MM.1S (cell line): Measurements from ENCODE around the gene TMEM92.

Experiments used
- DNase-seq: peaks from one replicate; pipeline ENCODE4 v3.0.0-alpha.2; 2015
- H2AFZ ChIP-seq: fragments of 300-600 bp; sonication (generic); 2 replicates; pipeline ENCODE4 v1.6.0; 2016; ENCODE audit warnings: antibody characterized with exemption, low read length
- H3F3A ChIP-seq: fragments of 300-600 bp; sonication (generic); 2 replicates; pipeline ENCODE4 v1.6.1; 2016; ENCODE audit warnings: mild to moderate bottlenecking, antibody characterized with exemption, low read length, moderate library complexity, mixed read lengths; ENCODE audit not compliant: insufficient read depth
- H3K27ac ChIP-seq: fragments of 300-600 bp; sonication (generic); 2 replicates; pipeline ENCODE4 v1.5.1; 2016; ENCODE audit warnings: mild to moderate bottlenecking, low read length
- H3K27me3 ChIP-seq: fragments of 300-600 bp; sonication (generic); replicated peaks from 2 replicates; pipeline ENCODE4 v1.6.0; 2016; ENCODE audit warnings: low read length; ENCODE audit not compliant: insufficient read depth
- H3K36me3 ChIP-seq: fragments of 300-600 bp; sonication (generic); replicated peaks from 2 replicates; pipeline ENCODE4 v1.6.1; 2016; ENCODE audit warnings: mild to moderate bottlenecking, low read length, mixed read lengths; ENCODE audit not compliant: insufficient read depth
- H3K4me1 ChIP-seq: fragments of 300-600 bp; sonication (generic); 2 replicates; pipeline ENCODE4 v1.6.1; 2016; ENCODE audit warnings: low read length, mixed read lengths
- H3K4me2 ChIP-seq: fragments of 300-600 bp; sonication (generic); 2 replicates; pipeline ENCODE4 v1.6.0; 2016; ENCODE audit warnings: low read depth, low read length
- H3K4me3 ChIP-seq: fragments of 300-600 bp; sonication (generic); 2 replicates; pipeline ENCODE4 v1.5.1; 2016; ENCODE audit warnings: low read length, mixed read lengths
- H3K79me2 ChIP-seq: fragments of 300-600 bp; sonication (generic); 2 replicates; pipeline ENCODE4 v1.6.1; 2016; ENCODE audit warnings: mixed run types, low read length, mixed read lengths
- H3K9ac ChIP-seq: fragments of 300-600 bp; sonication (generic); 2 replicates; pipeline ENCODE4 v1.6.1; 2016; ENCODE audit warnings: low read length, mixed read lengths
- H3K9me2 ChIP-seq: fragments of 300-600 bp; sonication (generic); replicated peaks from 2 replicates; pipeline ENCODE4 v1.6.1; 2016; ENCODE audit warnings: mild to moderate bottlenecking, low read length, mixed read lengths; ENCODE audit not compliant: insufficient read depth
- H3K9me3 ChIP-seq: fragments of 300-600 bp; sonication (generic); replicated peaks from 2 replicates; pipeline ENCODE4 v1.6.1; 2016; ENCODE audit warnings: mild to moderate bottlenecking, low read length, mixed read lengths; ENCODE audit not compliant: insufficient read depth
- H4K20me1 ChIP-seq: fragments of 300-600 bp; sonication (generic); 2 replicates; pipeline ENCODE4 v1.6.1; 2016; ENCODE audit warnings: mild to moderate bottlenecking, low read length, moderate library complexity, mixed read lengths; ENCODE audit not compliant: insufficient read depth
- CTCF ChIP-seq: fragments of 300-600 bp; sonication (generic); IDR thresholded peaks from 2 replicates; pipeline ENCODE4 v1.5.1; 2016; ENCODE audit warnings: antibody characterized with exemption, low read length, mixed read lengths
- EZH2 ChIP-seq: fragments of 300-600 bp; sonication (generic); optimal IDR thresholded peaks from 2 replicates; pipeline ENCODE3; 2017; ENCODE audit warnings: low read depth, mild to moderate bottlenecking, antibody characterized with exemption, low read length, mixed read lengths
- EZH2phosphoT487 ChIP-seq: fragments of 300-600 bp; sonication (generic); IDR thresholded peaks from 2 replicates; pipeline ENCODE4 v1.6.1; 2018; ENCODE audit warnings: antibody characterized with exemption, low read length

TMEM92 gene

GRCh38 chr17:50304781-50305404 lies 30.6 kb downstream of the TMEM92 start:
- Histone ChIP-seq H2AFZ (no peak overlapping the region), H4K20me1 (no peaks in the 10 kb centered on the region), H3K9me2 (no peaks in the 10 kb centered on the region), H3K4me3 (no peak overlapping the region), H3K79me2 (no peaks in the 10 kb centered on the region), H3K9ac (no peak overlapping the region), H3K4me1 (no peaks in the 10 kb centered on the region), H3K36me3 (no peaks in the 10 kb centered on the region), H3K27me3 (no peaks in the 10 kb centered on the region), H3F3A (no peaks in the 10 kb centered on the region), H3K27ac (no peak overlapping the region), H3K9me3 (no peaks in the 10 kb centered on the region), H3K4me2 (no peak overlapping the region)
- DNase-seq, result no peak
- no peak for TF ChIP-seq EZH2phosphoT487
- no peak for TF ChIP-seq CTCF
- TF ChIP-seq EZH2, result no peak

GRCh38 chr17:50307654-50308053 lies 33.4 kb downstream of the TMEM92 start:
- Histone ChIP-seq H3F3A (no peaks in the 10 kb centered on the region), H3K9ac (no peak overlapping the region), H3K4me2 (no peak overlapping the region), H2AFZ (no peak overlapping the region), H3K4me1 (no peaks in the 10 kb centered on the region), H4K20me1 (no peaks in the 10 kb centered on the region), H3K79me2 (no peaks in the 10 kb centered on the region), H3K27ac (no peak overlapping the region), H3K4me3 (no peak overlapping the region), H3K27me3 (no peaks in the 10 kb centered on the region), H3K36me3 (no peaks in the 10 kb centered on the region), H3K9me3 (no peaks in the 10 kb centered on the region), H3K9me2 (no peaks in the 10 kb centered on the region)
- TF ChIP-seq CTCF (no peak), EZH2 (no peak), EZH2phosphoT487 (no peak)
- DNase-seq, result no peak

- H2AFZ ChIP-seq, result no peak overlapping the region
- no peaks in the 10 kb centered on the region for H3K27me3 ChIP-seq
- no peak overlapping the region for H3K4me3 ChIP-seq
- no peak for TF ChIP-seq EZH2
- TF ChIP-seq EZH2phosphoT487, result no peak
- TF ChIP-seq CTCF, result no peak
- H3K4me2 ChIP-seq, result no peak overlapping the region
- no peaks in the 10 kb centered on the region for H3K9me2 ChIP-seq
- no peaks in the 10 kb centered on the region for H3K4me1 ChIP-seq
- H3K79me2 ChIP-seq, result no peaks in the 10 kb centered on the region
- H3F3A ChIP-seq, result no peaks in the 10 kb centered on the region
- H3K9me3 ChIP-seq, result no peaks in the 10 kb centered on the region
- DNase-seq, result no peak
- H3K27ac ChIP-seq, result no peak overlapping the region
- H4K20me1 ChIP-seq, result no peaks in the 10 kb centered on the region
- H3K9ac ChIP-seq, result no peak overlapping the region
- H3K36me3 ChIP-seq, result no peaks in the 10 kb centered on the region
Observed at GRCh38 chr17:50308666-50309065, 34.4 kb downstream of the TMEM92 start.
